ENCODE results near the gene PM20D2.

The PM20D2 gene

GRCh38 chr6:89131599-89131998 lies 14.3 kb upstream of the PM20D2 start:
- Histone ChIP-seq H3K18ac (ENCODE audit: low read length) (no peak overlapping the region), H4K12ac (ENCODE audit: low read depth, low read length) (no peak overlapping the region), H3K14ac (ENCODE audit: low read length) (no peak overlapping the region), H2BK5ac (ENCODE audit: low read depth, low read length, poor library complexity) (no peak overlapping the region), H2AFZ (ENCODE audit: insufficient read depth, low read length, poor library complexity) (no peak overlapping the region), H3K4me2 (ENCODE audit: low read length) (no peak overlapping the region), H3K23ac (ENCODE audit: low read length) (no peak overlapping the region), H3K27me3 (ENCODE audit: insufficient read depth, low read length) (no peaks in the 10 kb centered on the region), H3K79me2 (ENCODE audit: control insufficient read depth, insufficient read depth, low read length, poor library complexity) (no peaks in the 10 kb centered on the region), H3K4me3 (ENCODE audit: low read depth, low read length) (no peak overlapping the region), H4K8ac (ENCODE audit: low read depth, low read length) (no peak overlapping the region), H3K27ac (ENCODE audit: low read depth, low read length) (no peak overlapping the region), H3K9ac (ENCODE audit: low read length) (no peak overlapping the region), H3K9me3 (ENCODE audit: insufficient read depth, low read depth, low read length) (peaks cover 4% of the 10 kb centered on the region), H2AK5ac (ENCODE audit: low read length) (no peak overlapping the region), H2BK120ac (ENCODE audit: insufficient read depth, low read length, poor library complexity) (no peak overlapping the region), H4K91ac (ENCODE audit: low read depth, low read length) (no peak overlapping the region), H2BK12ac (ENCODE audit: low read length) (no peak overlapping the region), H3K79me1 (ENCODE audit: low read length) (no peaks in the 10 kb centered on the region), H3K4ac (ENCODE audit: low read depth, low read length) (no peak overlapping the region), H3K4me1 (ENCODE audit: control insufficient read depth in 1 of 2, insufficient read depth in 2 of 2, low read length in 2 of 2) (no peaks in the 10 kb centered on the region), H3K36me3 (ENCODE audit: control insufficient read depth in 1 of 2, insufficient read depth in 2 of 2, low read length in 2 of 2) (no peaks in the 10 kb centered on the region)
- no peak for DNase-seq
- WGBS (ENCODE audit: extremely low coverage, insufficient coverage, insufficient read length): no CpG with 5 or more reads among the region's 3 CpGs

GRCh38 chr6:89132057-89132456 lies 13.8 kb upstream of the PM20D2 start:
- Histone ChIP-seq H2AK5ac (ENCODE audit: low read length) (no peak overlapping the region), H3K79me1 (ENCODE audit: low read length) (no peaks in the 10 kb centered on the region), H3K23ac (ENCODE audit: low read length) (no peak overlapping the region), H3K27ac (ENCODE audit: low read depth, low read length) (no peak overlapping the region), H3K14ac (ENCODE audit: low read length) (no peak overlapping the region), H4K91ac (ENCODE audit: low read depth, low read length) (no peak overlapping the region), H2BK12ac (ENCODE audit: low read length) (no peak overlapping the region), H3K27me3 (ENCODE audit: insufficient read depth, low read length) (no peaks in the 10 kb centered on the region), H3K36me3 (ENCODE audit: control insufficient read depth in 1 of 2, insufficient read depth in 2 of 2, low read length in 2 of 2) (no peaks in the 10 kb centered on the region), H3K9me3 (ENCODE audit: insufficient read depth, low read depth, low read length) (peaks cover 4% of the 10 kb centered on the region), H2AFZ (ENCODE audit: insufficient read depth, low read length, poor library complexity) (no peak overlapping the region), H4K8ac (ENCODE audit: low read depth, low read length) (no peak overlapping the region), H2BK5ac (ENCODE audit: low read depth, low read length, poor library complexity) (no peak overlapping the region), H4K12ac (ENCODE audit: low read depth, low read length) (no peak overlapping the region), H3K4me3 (ENCODE audit: low read depth, low read length) (no peak overlapping the region), H2BK120ac (ENCODE audit: insufficient read depth, low read length, poor library complexity) (no peak overlapping the region), H3K4me2 (ENCODE audit: low read length) (no peak overlapping the region), H3K9ac (ENCODE audit: low read length) (no peak overlapping the region), H3K18ac (ENCODE audit: low read length) (no peak overlapping the region), H3K79me2 (ENCODE audit: control insufficient read depth, insufficient read depth, low read length, poor library complexity) (no peaks in the 10 kb centered on the region), H3K4me1 (ENCODE audit: control insufficient read depth in 1 of 2, insufficient read depth in 2 of 2, low read length in 2 of 2) (no peaks in the 10 kb centered on the region), H3K4ac (ENCODE audit: low read depth, low read length) (no peak overlapping the region)
- no CpG with 5 or more reads among the region's 2 CpGs for WGBS (ENCODE audit: extremely low coverage, insufficient coverage, insufficient read length)
- no peak for DNase-seq

GRCh38 chr6:89133981-89134380 lies 11.9 kb upstream of the PM20D2 start:
- no peaks in the 10 kb centered on the region for H3K79me2 ChIP-seq (ENCODE audit: control insufficient read depth, insufficient read depth, low read length, poor library complexity)
- H3K4me3 ChIP-seq (ENCODE audit: low read depth, low read length): no peak overlapping the region
- H3K18ac ChIP-seq (ENCODE audit: low read length): no peak overlapping the region
- H2AK5ac ChIP-seq (ENCODE audit: low read length): no peak overlapping the region
- H3K4me2 ChIP-seq (ENCODE audit: low read length): no peak overlapping the region
- no peaks in the 10 kb centered on the region for H3K36me3 ChIP-seq (ENCODE audit: control insufficient read depth in 1 of 2, insufficient read depth in 2 of 2, low read length in 2 of 2)
- no peak overlapping the region for H2BK120ac ChIP-seq (ENCODE audit: insufficient read depth, low read length, poor library complexity)
- no peak overlapping the region for H4K91ac ChIP-seq (ENCODE audit: low read depth, low read length)
- H4K8ac ChIP-seq (ENCODE audit: low read depth, low read length): no peak overlapping the region
- no peak for DNase-seq
- no peak overlapping the region for H2BK5ac ChIP-seq (ENCODE audit: low read depth, low read length, poor library complexity)
- no peaks in the 10 kb centered on the region for H3K79me1 ChIP-seq (ENCODE audit: low read length)
- H3K27me3 ChIP-seq (ENCODE audit: insufficient read depth, low read length): no peaks in the 10 kb centered on the region
- no peak overlapping the region for H2BK12ac ChIP-seq (ENCODE audit: low read length)
- WGBS (ENCODE audit: extremely low coverage, insufficient coverage, insufficient read length): no CpG with 5 or more reads among the region's 9 CpGs
- H3K23ac ChIP-seq (ENCODE audit: low read length): no peak overlapping the region
- no peak overlapping the region for H4K12ac ChIP-seq (ENCODE audit: low read depth, low read length)
- H3K27ac ChIP-seq (ENCODE audit: low read depth, low read length): no peak overlapping the region
- H3K9me3 ChIP-seq (ENCODE audit: insufficient read depth, low read depth, low read length): peaks cover 4% of the 10 kb centered on the region
- no peak overlapping the region for H3K4ac ChIP-seq (ENCODE audit: low read depth, low read length)
- no peak overlapping the region for H3K14ac ChIP-seq (ENCODE audit: low read length)
- H3K9ac ChIP-seq (ENCODE audit: low read length): no peak overlapping the region
- no peaks in the 10 kb centered on the region for H3K4me1 ChIP-seq (ENCODE audit: control insufficient read depth in 1 of 2, insufficient read depth in 2 of 2, low read length in 2 of 2)
- no peak overlapping the region for H2AFZ ChIP-seq (ENCODE audit: insufficient read depth, low read length, poor library complexity)

- Histone ChIP-seq H3K4me3 (ENCODE audit: low read depth, low read length) (no peak overlapping the region), H2AK5ac (ENCODE audit: low read length) (no peak overlapping the region), H3K4me2 (ENCODE audit: low read length) (no peak overlapping the region), H3K9me3 (ENCODE audit: insufficient read depth, low read depth, low read length) (peaks cover 2% of the 10 kb centered on the region), H3K4me1 (ENCODE audit: control insufficient read depth in 1 of 2, insufficient read depth in 2 of 2, low read length in 2 of 2) (no peaks in the 10 kb centered on the region), H3K4ac (ENCODE audit: low read depth, low read length) (no peak overlapping the region), H3K18ac (ENCODE audit: low read length) (no peak overlapping the region), H4K8ac (ENCODE audit: low read depth, low read length) (no peak overlapping the region), H2BK120ac (ENCODE audit: insufficient read depth, low read length, poor library complexity) (no peak overlapping the region), H3K27ac (ENCODE audit: low read depth, low read length) (no peak overlapping the region), H3K9ac (ENCODE audit: low read length) (no peak overlapping the region), H3K36me3 (ENCODE audit: control insufficient read depth in 1 of 2, insufficient read depth in 2 of 2, low read length in 2 of 2) (no peaks in the 10 kb centered on the region), H3K27me3 (ENCODE audit: insufficient read depth, low read length) (no peaks in the 10 kb centered on the region), H2BK12ac (ENCODE audit: low read length) (no peak overlapping the region), H3K79me2 (ENCODE audit: control insufficient read depth, insufficient read depth, low read length, poor library complexity) (no peaks in the 10 kb centered on the region), H3K23ac (ENCODE audit: low read length) (no peak overlapping the region), H2AFZ (ENCODE audit: insufficient read depth, low read length, poor library complexity) (no peak overlapping the region), H3K79me1 (ENCODE audit: low read length) (no peaks in the 10 kb centered on the region), H4K12ac (ENCODE audit: low read depth, low read length) (no peak overlapping the region), H3K14ac (ENCODE audit: low read length) (no peak overlapping the region), H2BK5ac (ENCODE audit: low read depth, low read length, poor library complexity) (no peak overlapping the region), H4K91ac (ENCODE audit: low read depth, low read length) (no peak overlapping the region)
- DNase-seq: no peak
- WGBS (ENCODE audit: extremely low coverage, insufficient coverage, insufficient read length): no CpG with 5 or more reads among the region's 3 CpGs
These were observed 11.1 kb upstream of the PM20D2 start for GRCh38 chr6:89134723-89135122.
